CD4-positive, alpha-beta T cell treated with Interleukin-12 subunit alpha and Interleukin-12 subunit beta, for 1 hour (primary cell): Measurements from ENCODE around the gene RASSF8.

Experiments used
- DNase-seq: peaks from one replicate; pipeline ENCODE4 v3.0.0-alpha.2; 2020

RASSF8 gene

DNA sequence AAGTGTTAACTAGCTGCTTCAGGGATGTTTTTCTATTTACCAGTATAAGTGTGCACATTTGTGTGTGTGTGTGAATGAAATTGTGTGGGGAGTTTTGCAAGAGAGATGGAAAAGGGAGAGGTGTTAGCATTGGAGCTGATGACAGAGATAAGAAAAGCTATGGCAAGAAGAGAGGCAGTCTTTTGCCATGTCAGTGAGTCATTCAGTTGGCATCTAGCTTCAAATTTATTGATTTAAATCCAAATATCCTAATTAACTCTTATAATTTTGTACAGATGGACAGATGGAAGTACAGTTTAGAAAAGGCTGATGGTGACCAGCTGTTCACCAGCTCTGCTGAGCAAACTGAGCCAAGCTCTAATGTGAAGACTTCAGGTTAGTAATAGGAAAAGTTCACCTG, 169.7 kb downstream of the RASSF8 start:
- no peak for DNase-seq
